MM.1S (cell line): Measurements from ENCODE around the gene ACSS1.

Experiments used
- CTCF ChIP-seq: fragments of 300-600 bp; sonication (generic); IDR thresholded peaks from 2 replicates; pipeline ENCODE4 v1.5.1; 2016; ENCODE audit warnings: antibody characterized with exemption, low read length, mixed read lengths
- EZH2 ChIP-seq: fragments of 300-600 bp; sonication (generic); optimal IDR thresholded peaks from 2 replicates; pipeline ENCODE3; 2017; ENCODE audit warnings: low read depth, mild to moderate bottlenecking, antibody characterized with exemption, low read length, mixed read lengths
- EZH2phosphoT487 ChIP-seq: fragments of 300-600 bp; sonication (generic); IDR thresholded peaks from 2 replicates; pipeline ENCODE4 v1.6.1; 2018; ENCODE audit warnings: antibody characterized with exemption, low read length

GRCh38 chr20:24991897-24992486, 65.9 kb downstream of the ACSS1 start:
- no peak for TF ChIP-seq CTCF
- TF ChIP-seq EZH2 = no peak
- no peak for TF ChIP-seq EZH2phosphoT487
